Karpas-422 (cell line): ENCODE results near the gene MAD1L1. TPM values are rescaled to one million over a fixed set of nuclear protein-coding genes. Genes with fewer than 3 reads are reported as not detected.
"Not testable (repeated sequence)": the region's sequence is repeated elsewhere in the genome, so short reads cannot be mapped to it uniquely, and the experiment has no call there.

ENCODE experiments used
- DNase-seq: peaks from one replicate; pipeline ENCODE4 v3.0.0-alpha.2; 2015
- H2AFZ ChIP-seq: fragments of 200-600 bp; sonication (generic); 2 replicates; pipeline ENCODE4 v1.6.1; 2014; ENCODE audit warnings: antibody characterized with exemption, low read length, mixed read lengths
- H3K27ac ChIP-seq: fragments of 200-600 bp; sonication (generic); 2 replicates; pipeline ENCODE4 v1.5.1; 2014; ENCODE audit warnings: mild to moderate bottlenecking, low read length, moderate library complexity
- H3K27me3 ChIP-seq: fragments of 200-600 bp; sonication (generic); 2 replicates; pipeline ENCODE4 v1.6.1; 2014; ENCODE audit warnings: low read length, mixed read lengths
- H3K36me3 ChIP-seq: fragments of 200-600 bp; sonication (generic); 2 replicates; pipeline ENCODE4 v1.6.1; 2014; ENCODE audit warnings: low read length, mixed read lengths; ENCODE audit not compliant: insufficient read depth
- H3K4me1 ChIP-seq: fragments of 200-600 bp; sonication (generic); 2 replicates; pipeline ENCODE4 v1.6.1; 2014; ENCODE audit warnings: mild to moderate bottlenecking, low read length, mixed read lengths
- H3K4me2 ChIP-seq: fragments of 200-600 bp; sonication (generic); 2 replicates; pipeline ENCODE4 v1.6.1; 2014; ENCODE audit warnings: low read length, low read depth, mild to moderate bottlenecking; ENCODE audit not compliant: poor library complexity, severe bottlenecking
- H3K4me3 ChIP-seq: fragments of 200-600 bp; sonication (generic); 2 replicates; pipeline ENCODE4 v1.5.1; 2014; ENCODE audit warnings: mild to moderate bottlenecking, antibody characterized with exemption, low read length, mixed read lengths
- H3K79me2 ChIP-seq: fragments of 200-600 bp; sonication (generic); 2 replicates; pipeline ENCODE4 v1.6.1; 2014; ENCODE audit warnings: mild to moderate bottlenecking, low read length, mixed read lengths
- H3K9ac ChIP-seq: fragments of 200-600 bp; sonication (generic); 2 replicates; pipeline ENCODE4 v1.6.0; 2014; ENCODE audit warnings: low read length
- H3K9me2 ChIP-seq: fragments of 200-600 bp; sonication (generic), shearing (Covaris generic); replicated peaks from 2 replicates; pipeline ENCODE4 v1.6.0; 2014; ENCODE audit warnings: mild to moderate bottlenecking, low read length, moderate library complexity; ENCODE audit not compliant: insufficient read depth
- H3K9me3 ChIP-seq: fragments of 300-700, 200-600 bp; sonication (generic); 2 replicates; pipeline ENCODE4 v1.6.1; 2014; ENCODE audit warnings: low read length, mixed read lengths
- H4K20me1 ChIP-seq: fragments of 200-600 bp; sonication (generic); 2 replicates; pipeline ENCODE4 v1.6.1; 2014; ENCODE audit warnings: mild to moderate bottlenecking, antibody characterized with exemption, low read length, low read depth; ENCODE audit not compliant: insufficient read depth
- total RNA-seq: library from RNA; depleted of rRNA; stranded (reverse); fragments of >200 nt; shearing (Covaris generic); gene quantifications from 2 replicates; pipeline ENCODE4 v1.2.3, GENCODE V29; 2014; ENCODE audit warnings: low replicate concordance

MAD1L1 gene
- total RNA-seq, 1 experiment from 2014 or later, result 38.6 TPM

DNA sequence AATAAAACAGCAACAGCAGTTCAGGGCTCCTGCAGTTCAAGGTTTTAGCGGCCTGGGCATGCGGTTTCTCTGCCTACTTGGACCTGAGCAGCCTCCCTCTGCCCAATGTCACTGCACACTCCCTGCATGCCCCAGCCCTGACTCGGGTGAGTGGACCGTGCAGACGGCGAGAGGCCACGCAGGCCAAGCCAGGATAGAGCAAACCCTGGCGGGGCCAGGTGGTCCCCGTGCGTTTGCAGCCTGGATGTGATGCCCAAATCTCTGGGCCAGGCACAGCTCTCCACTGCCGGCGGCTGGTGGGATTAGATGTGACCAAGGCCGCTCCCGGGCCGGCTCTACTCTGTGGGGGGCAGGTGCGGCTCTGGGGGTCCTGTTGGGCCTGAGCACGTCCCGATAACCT, 392.0 kb downstream of the MAD1L1 start:
- H3K4me3 ChIP-seq, result not testable (repeated sequence)

DNA sequence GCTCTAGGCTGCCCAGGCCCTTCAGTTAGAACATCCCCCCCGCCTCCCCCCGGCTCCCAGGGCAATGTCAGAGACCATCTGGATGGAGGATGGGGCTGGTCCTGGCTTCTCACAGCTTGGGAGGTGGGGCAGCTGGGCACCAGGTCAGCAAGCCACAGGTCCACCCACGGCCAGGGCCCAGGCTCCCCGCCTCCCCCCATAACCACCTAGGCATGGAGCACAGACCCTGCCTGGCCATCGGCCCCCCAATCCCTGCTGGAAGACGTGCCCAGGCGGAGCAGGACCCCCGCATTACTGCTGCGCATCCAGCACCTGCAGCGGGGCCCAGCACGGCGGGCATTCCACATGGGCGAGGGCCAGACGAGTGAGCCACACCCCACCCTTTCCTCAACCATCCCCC, 393.0 kb downstream of the MAD1L1 start:
- Histone ChIP-seq H2AFZ (no peak overlapping the region), H3K27me3 (no peaks in the 10 kb centered on the region), H4K20me1 (no peaks in the 10 kb centered on the region), H3K4me2 (no peak overlapping the region), H3K36me3 (no peaks in the 10 kb centered on the region), H3K79me2 (no peaks in the 10 kb centered on the region), H3K9ac (no peak overlapping the region), H3K27ac (no peak overlapping the region), H3K9me3 (no peaks in the 10 kb centered on the region), H3K4me1 (no peaks in the 10 kb centered on the region), H3K4me3 (no peak overlapping the region), H3K9me2 (no peaks in the 10 kb centered on the region)
- no peak for DNase-seq

More for the DNA sequence above, 392.0 kb downstream of the MAD1L1 start:
- H3K9ac ChIP-seq, H3K9me3 ChIP-seq, H3K9me2 ChIP-seq, DNase-seq, H3K4me2 ChIP-seq, H3K4me1 ChIP-seq, H4K20me1 ChIP-seq, H3K79me2 ChIP-seq, H3K27me3 ChIP-seq, H3K27ac ChIP-seq, H2AFZ ChIP-seq, H3K36me3 ChIP-seq: not testable (repeated sequence)

DNA sequence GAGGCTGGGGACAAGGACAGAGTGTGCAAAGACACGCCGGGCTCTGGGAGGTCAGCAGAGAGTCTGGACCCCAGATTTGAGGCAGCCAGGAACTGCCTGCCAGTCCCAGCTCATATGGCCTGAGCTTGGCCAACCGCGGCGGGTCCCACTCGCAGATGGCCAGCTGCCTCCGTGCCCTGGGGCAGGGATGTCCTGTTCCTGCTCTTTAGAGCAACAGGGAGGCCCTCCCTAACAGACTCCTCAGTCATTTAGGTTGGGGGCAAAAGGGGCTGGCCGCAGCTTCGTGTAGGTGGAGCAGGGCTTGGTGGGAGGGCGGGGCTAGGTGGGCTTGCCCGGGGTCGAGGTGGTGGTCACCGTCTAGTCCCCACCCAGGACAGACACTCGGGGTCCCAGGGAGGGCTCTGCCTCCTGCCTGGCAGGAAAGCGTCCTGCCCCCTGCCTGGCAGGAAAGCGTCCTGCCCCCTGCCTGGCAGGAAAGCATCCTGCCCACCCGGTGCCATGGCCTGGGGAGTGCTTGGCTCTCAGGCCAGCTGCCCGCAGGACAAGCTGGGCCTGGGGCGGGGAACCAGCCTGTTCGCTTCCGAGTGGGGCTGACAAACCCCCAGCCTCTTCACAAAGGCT, 393.7 kb downstream of the MAD1L1 start:
- not testable (repeated sequence) for H3K4me1 ChIP-seq, H3K4me2 ChIP-seq, H4K20me1 ChIP-seq, H3K79me2 ChIP-seq, H3K36me3 ChIP-seq, H3K9me3 ChIP-seq, H3K27me3 ChIP-seq, H3K9me2 ChIP-seq, H3K9ac ChIP-seq, DNase-seq, H3K27ac ChIP-seq, H3K4me3 ChIP-seq, H2AFZ ChIP-seq

DNA sequence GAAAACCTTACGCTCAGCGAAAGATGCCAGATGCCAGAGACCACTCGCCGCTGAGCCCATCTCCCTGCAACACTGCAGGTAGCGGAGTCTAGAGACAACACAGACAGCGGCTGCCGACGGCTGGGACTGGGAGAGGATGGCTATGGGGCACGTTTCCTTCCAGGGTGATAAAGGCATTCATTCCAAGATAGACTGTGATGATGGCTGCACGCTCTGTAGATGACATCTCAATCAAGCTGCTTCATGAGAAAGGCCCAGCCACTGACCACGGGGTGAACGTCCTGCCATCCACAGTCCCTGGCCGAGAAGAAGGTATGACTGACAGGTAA, 394.2 kb downstream of the MAD1L1 start:
- not testable (repeated sequence) for H3K4me1 ChIP-seq, DNase-seq, H3K9me3 ChIP-seq, H3K27ac ChIP-seq, H3K36me3 ChIP-seq, H4K20me1 ChIP-seq, H3K4me2 ChIP-seq, H3K27me3 ChIP-seq, H2AFZ ChIP-seq, H3K9ac ChIP-seq, H3K9me2 ChIP-seq, H3K79me2 ChIP-seq, H3K4me3 ChIP-seq

DNA sequence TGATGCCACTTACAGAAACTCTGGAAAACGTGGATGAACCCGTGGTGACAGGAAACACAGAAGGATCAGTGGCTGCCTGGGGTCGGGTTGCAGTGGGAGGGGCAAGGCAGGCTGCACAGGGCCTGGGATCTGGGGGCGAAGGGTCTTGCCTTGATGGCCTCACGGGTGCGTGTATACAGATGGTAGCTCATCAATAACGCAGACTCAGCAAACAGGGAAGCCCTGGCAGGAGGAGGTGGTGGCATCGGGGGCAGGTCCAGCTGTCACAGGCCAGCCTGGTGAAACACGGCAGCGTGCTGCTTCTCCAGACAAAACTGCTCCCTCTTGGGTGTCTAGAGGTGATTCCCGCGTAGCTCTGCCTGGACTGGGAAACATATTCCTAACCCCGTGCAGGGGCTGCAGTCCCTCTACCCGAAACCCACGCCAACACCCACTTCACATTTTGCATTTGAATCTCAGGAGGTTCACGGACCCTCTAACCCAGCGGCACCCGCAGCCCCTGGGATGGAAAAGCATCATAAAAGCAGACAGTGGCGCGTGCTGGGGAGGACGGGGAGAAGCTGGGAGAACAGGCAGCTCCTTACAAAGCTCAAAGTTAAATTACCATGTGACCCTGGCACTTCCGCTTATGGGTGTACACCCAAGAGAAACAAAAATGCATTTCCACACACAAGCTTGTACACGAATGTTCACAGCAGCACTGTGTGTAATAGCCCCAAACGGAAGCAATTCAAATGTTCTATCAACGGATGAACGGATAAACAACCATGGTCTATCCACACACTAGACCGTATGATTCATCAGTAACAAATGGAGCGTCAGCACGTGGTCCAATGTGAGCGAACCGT, 394.8 kb downstream of the MAD1L1 start:
- H3K4me3 ChIP-seq, H3K27me3 ChIP-seq, H3K9ac ChIP-seq, H3K4me2 ChIP-seq, H2AFZ ChIP-seq, H3K9me2 ChIP-seq, H3K27ac ChIP-seq, H4K20me1 ChIP-seq, H3K36me3 ChIP-seq, H3K9me3 ChIP-seq, H3K4me1 ChIP-seq, DNase-seq, H3K79me2 ChIP-seq: not testable (repeated sequence)

DNA sequence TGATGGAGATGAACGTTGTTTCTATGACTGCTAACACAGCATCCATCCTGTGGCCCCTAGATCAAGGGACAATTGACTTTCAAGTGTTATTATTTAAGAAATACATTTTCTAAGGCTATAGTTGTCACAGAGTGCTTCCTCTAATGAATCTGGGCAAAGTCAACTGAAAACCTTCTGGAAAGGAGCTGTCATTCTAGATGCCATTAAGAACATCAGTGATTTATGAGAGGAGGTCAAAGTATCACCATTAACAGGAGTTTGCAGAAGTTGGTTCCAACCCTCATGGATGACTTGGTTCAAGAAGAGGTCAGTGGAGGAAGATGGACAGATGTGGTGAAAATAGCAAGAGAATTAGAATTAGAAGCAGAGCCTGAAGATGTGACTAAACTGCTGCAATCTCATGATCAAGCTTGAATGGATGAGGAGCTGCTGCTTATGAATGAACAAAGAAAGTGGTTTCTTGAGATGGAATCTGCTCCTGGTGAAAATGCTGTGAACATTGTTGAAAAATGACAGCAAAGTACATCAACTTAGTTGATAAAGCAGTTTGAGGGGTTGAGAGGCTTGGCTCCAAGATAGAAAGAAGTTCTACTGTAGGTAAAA, 400.7 kb downstream of the MAD1L1 start:
- H3K4me1 ChIP-seq, H3K79me2 ChIP-seq, H3K36me3 ChIP-seq, H3K9ac ChIP-seq, H3K27me3 ChIP-seq, H3K9me2 ChIP-seq, H4K20me1 ChIP-seq, H3K27ac ChIP-seq, DNase-seq, H3K4me3 ChIP-seq, H2AFZ ChIP-seq, H3K9me3 ChIP-seq, H3K4me2 ChIP-seq: not testable (repeated sequence)

DNA sequence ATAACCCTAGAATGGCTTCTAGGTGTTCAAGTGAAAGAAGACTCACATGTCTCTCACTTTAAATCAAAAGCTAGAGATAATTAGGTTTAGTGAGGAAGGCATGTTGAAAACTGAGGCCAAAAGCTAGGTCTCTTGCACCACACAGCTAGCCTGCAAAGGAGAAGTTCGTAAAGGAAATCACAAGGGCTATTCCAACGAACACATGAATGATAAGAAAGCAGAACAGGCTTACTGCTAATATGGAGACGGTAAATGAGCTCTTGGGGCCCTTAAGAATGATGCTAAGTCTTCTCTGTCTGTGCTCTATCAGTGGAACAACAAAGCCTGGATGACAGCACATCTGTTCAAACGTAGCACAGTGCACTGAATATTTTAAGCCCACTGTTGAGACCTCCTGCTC, 401.3 kb downstream of the MAD1L1 start:
- DNase-seq, H3K4me1 ChIP-seq, H3K9me2 ChIP-seq, H3K9me3 ChIP-seq, H3K4me3 ChIP-seq, H4K20me1 ChIP-seq, H3K27me3 ChIP-seq, H3K36me3 ChIP-seq, H3K79me2 ChIP-seq, H3K9ac ChIP-seq, H3K4me2 ChIP-seq, H2AFZ ChIP-seq, H3K27ac ChIP-seq: not testable (repeated sequence)

DNA sequence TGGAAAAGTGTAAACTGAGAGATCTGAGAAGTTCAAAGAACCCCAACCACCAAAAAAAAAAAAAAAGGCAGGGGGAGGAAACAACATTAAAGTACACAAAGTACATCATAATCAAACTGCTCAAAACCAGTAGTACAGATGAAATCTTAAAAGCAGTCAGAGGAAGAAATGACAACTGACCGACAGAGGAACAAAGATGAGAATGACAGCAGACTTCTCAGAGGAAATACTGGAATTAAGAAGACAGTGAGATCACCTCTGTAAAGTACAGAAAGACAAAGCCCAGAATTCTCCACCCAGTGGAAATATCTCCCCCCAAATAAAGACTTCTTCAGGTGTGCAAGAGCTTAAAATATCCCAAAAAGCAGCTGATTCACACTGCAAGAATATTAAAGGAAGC, 403.1 kb downstream of the MAD1L1 start:
- H3K9me3 ChIP-seq, H3K9me2 ChIP-seq, H4K20me1 ChIP-seq, H3K79me2 ChIP-seq, H3K4me2 ChIP-seq, H3K4me1 ChIP-seq, H2AFZ ChIP-seq, H3K36me3 ChIP-seq, H3K9ac ChIP-seq, H3K4me3 ChIP-seq, DNase-seq, H3K27me3 ChIP-seq, H3K27ac ChIP-seq: not testable (repeated sequence)
